Right lobe of liver (tissue), 4 donors: ENCODE data around the gene CEACAM3.

Experiments
- POLR2A ChIP-seq: fragments of 450-650 bp; IDR thresholded peaks from one replicate; pipeline ENCODE4 v1.6.1; 2017; ENCODE audit warnings: antibody characterized with exemption, mild to moderate bottlenecking
- TF ChIP-seq, protein P1 (sequence below), 4 donors: fragments of 200-600 bp in 3 of 4; fragments of 450-650 bp in 1 of 4; IDR thresholded peaks; one replicate each; pipeline versions ENCODE4 v1.5.1 to v1.8.0; 2016 to 2022; ENCODE audit warnings: antibody characterized with exemption in 4 of 4, mild to moderate bottlenecking in 2 of 4
- donor health status: DM: no; HTN: no; CAD: no.
- donor health status: DM: no; HTN: no; CAD: no.
- donor health status: DM: no; HTN: yes; CAD: no.

DNA sequence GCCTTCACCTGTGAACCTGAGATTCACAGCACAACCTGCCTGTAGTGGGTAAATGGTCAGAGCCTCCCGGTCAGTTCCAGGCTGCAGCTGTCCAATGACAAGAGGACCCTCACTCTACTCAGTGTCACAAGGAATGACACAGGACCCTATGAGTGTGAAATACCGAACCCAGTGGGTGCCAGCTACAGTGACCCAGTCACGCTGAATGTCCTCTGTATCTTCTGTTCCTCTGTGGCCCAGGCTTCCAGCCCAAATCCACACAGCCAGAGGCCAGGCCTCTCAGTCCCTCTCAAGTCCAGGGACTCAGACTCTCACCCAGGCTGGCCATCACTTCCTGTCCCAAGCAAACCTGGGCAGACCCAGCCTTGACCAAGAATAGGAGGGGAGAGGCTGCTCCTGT is 10.8 kb downstream of the CEACAM3 start:
- TF ChIP-seq, protein P1, sequence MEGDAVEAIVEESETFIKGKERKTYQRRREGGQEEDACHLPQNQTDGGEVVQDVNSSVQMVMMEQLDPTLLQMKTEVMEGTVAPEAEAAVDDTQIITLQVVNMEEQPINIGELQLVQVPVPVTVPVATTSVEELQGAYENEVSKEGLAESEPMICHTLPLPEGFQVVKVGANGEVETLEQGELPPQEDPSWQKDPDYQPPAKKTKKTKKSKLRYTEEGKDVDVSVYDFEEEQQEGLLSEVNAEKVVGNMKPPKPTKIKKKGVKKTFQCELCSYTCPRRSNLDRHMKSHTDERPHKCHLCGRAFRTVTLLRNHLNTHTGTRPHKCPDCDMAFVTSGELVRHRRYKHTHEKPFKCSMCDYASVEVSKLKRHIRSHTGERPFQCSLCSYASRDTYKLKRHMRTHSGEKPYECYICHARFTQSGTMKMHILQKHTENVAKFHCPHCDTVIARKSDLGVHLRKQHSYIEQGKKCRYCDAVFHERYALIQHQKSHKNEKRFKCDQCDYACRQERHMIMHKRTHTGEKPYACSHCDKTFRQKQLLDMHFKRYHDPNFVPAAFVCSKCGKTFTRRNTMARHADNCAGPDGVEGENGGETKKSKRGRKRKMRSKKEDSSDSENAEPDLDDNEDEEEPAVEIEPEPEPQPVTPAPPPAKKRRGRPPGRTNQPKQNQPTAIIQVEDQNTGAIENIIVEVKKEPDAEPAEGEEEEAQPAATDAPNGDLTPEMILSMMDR (IDR thresholded peaks at IDR 0.05), result no peak
- TF ChIP-seq POLR2A, result no peak
